Stomach smooth muscle (tissue), 2 donors: ENCODE results near the gene FHIT.

Source experiments
- H3K27ac ChIP-seq: one replicate; pipeline ENCODE4 v1.7.0; 2013; ENCODE audit warnings: mild to moderate bottlenecking, low read length, inconsistent platforms
- H3K27me3 ChIP-seq, 2 donors: one replicate each; pipeline ENCODE4 v1.7.0; 2013; ENCODE audit warnings: low read length in 2 of 2; ENCODE audit not compliant: insufficient read depth in 2 of 2, control insufficient read depth in 1 of 2
- H3K36me3 ChIP-seq, 2 donors: one replicate each; pipeline ENCODE4 v1.7.0; 2013; ENCODE audit warnings: low read length in 2 of 2; ENCODE audit not compliant: control insufficient read depth in 2 of 2, insufficient read depth in 2 of 2
- H3K4me1 ChIP-seq: one replicate; pipeline ENCODE4 v1.7.0; 2013; ENCODE audit warnings: low read length; ENCODE audit not compliant: control insufficient read depth, insufficient read depth
- H3K4me3 ChIP-seq, 2 donors: one replicate each; pipeline ENCODE4 v1.7.0; 2013; ENCODE audit warnings: low read length in 2 of 2
- H3K9ac ChIP-seq, 2 donors: one replicate each; pipeline ENCODE4 v1.7.0; 2013; ENCODE audit warnings: low read length in 2 of 2, mild to moderate bottlenecking in 1 of 2
- H3K9me3 ChIP-seq, 2 donors: one replicate each; pipeline ENCODE4 v1.7.0; 2013; ENCODE audit warnings: low read length in 2 of 2; ENCODE audit not compliant: control insufficient read depth in 2 of 2
- donor health status: healthy.
- donor health status: Pancreatic carcinoma.

FHIT gene

GRCh38 chr3:59873576-59874230 is 1377.5 kb downstream of the FHIT start:
- Histone ChIP-seq H3K9ac (no peak overlapping the region), H3K27me3 (no peaks in the 10 kb centered on the region), H3K9me3 (no peaks in the 10 kb centered on the region), H3K4me3 (no peak overlapping the region), H3K4me1 (no peaks in the 10 kb centered on the region), H3K27ac (no peak overlapping the region), H3K36me3 (no peaks in the 10 kb centered on the region)

GRCh38 chr3:59872128-59872527 is 1379.1 kb downstream of the FHIT start:
- Histone ChIP-seq H3K9me3 (no peaks in the 10 kb centered on the region), H3K27ac (no peak overlapping the region), H3K36me3 (no peaks in the 10 kb centered on the region), H3K9ac (no peak overlapping the region), H3K4me3 (no peak overlapping the region), H3K4me1 (no peaks in the 10 kb centered on the region), H3K27me3 (no peaks in the 10 kb centered on the region)

GRCh38 chr3:59867185-59868002 is 1383.9 kb downstream of the FHIT start:
- Histone ChIP-seq H3K27me3 (no peaks in the 10 kb centered on the region), H3K4me3 (no peak overlapping the region)

GRCh38 chr3:59866076-59866475 is 1385.2 kb downstream of the FHIT start:
- Histone ChIP-seq H3K9me3 (no peaks in the 10 kb centered on the region), H3K4me3 (no peak overlapping the region), H3K9ac (no peak overlapping the region), H3K36me3 (no peaks in the 10 kb centered on the region), H3K27me3 (no peaks in the 10 kb centered on the region), H3K4me1 (no peaks in the 10 kb centered on the region), H3K27ac (no peak overlapping the region)

More at GRCh38 chr3:59867185-59868002, 1383.9 kb downstream of the FHIT start:
- Histone ChIP-seq H3K4me1 (no peaks in the 10 kb centered on the region), H3K27ac (no peak overlapping the region), H3K9ac (no peak overlapping the region), H3K9me3 (no peaks in the 10 kb centered on the region), H3K36me3 (no peaks in the 10 kb centered on the region)

- no peaks in the 10 kb centered on the region for H3K9me3 ChIP-seq
- H3K4me1 ChIP-seq: no peaks in the 10 kb centered on the region
- no peaks in the 10 kb centered on the region for H3K27me3 ChIP-seq
Observed at GRCh38 chr3:59865351-59865750, 1385.9 kb downstream of the FHIT start.

GRCh38 chr3:59862686-59863085 is 1388.6 kb downstream of the FHIT start:
- no peaks in the 10 kb centered on the region for H3K27me3 ChIP-seq
- H3K27ac ChIP-seq: no peak overlapping the region
- H3K4me1 ChIP-seq: no peaks in the 10 kb centered on the region
- no peak overlapping the region for H3K4me3 ChIP-seq
- H3K9ac ChIP-seq: no peak overlapping the region
- H3K36me3 ChIP-seq: no peaks in the 10 kb centered on the region
- H3K9me3 ChIP-seq: no peaks in the 10 kb centered on the region

More at GRCh38 chr3:59865351-59865750, 1385.9 kb downstream of the FHIT start:
- H3K27ac ChIP-seq: no peak overlapping the region
- H3K9ac ChIP-seq: no peak overlapping the region
- H3K36me3 ChIP-seq: no peaks in the 10 kb centered on the region
- no peak overlapping the region for H3K4me3 ChIP-seq

- Histone ChIP-seq H3K27me3 (no peaks in the 10 kb centered on the region), H3K4me3 (no peak overlapping the region), H3K27ac (no peak overlapping the region), H3K4me1 (no peaks in the 10 kb centered on the region), H3K36me3 (no peaks in the 10 kb centered on the region), H3K9me3 (no peaks in the 10 kb centered on the region), H3K9ac (no peak overlapping the region)
Observed at GRCh38 chr3:59857589-59858346, 1393.5 kb downstream of the FHIT start.

- H3K27me3 ChIP-seq: no peaks in the 10 kb centered on the region
- H3K4me1 ChIP-seq: no peaks in the 10 kb centered on the region
- no peak overlapping the region for H3K27ac ChIP-seq
- H3K36me3 ChIP-seq: no peaks in the 10 kb centered on the region
- no peak overlapping the region for H3K9ac ChIP-seq
- H3K4me3 ChIP-seq: no peak overlapping the region
- no peaks in the 10 kb centered on the region for H3K9me3 ChIP-seq
Observed at GRCh38 chr3:59856934-59857460, 1394.3 kb downstream of the FHIT start.

GRCh38 chr3:59854061-59854709 is 1397.1 kb downstream of the FHIT start:
- no peak overlapping the region for H3K27ac ChIP-seq
- H3K4me1 ChIP-seq: no peaks in the 10 kb centered on the region
- no peaks in the 10 kb centered on the region for H3K9me3 ChIP-seq
- no peak overlapping the region for H3K9ac ChIP-seq
- no peaks in the 10 kb centered on the region for H3K27me3 ChIP-seq
- H3K4me3 ChIP-seq: no peak overlapping the region
- no peaks in the 10 kb centered on the region for H3K36me3 ChIP-seq

GRCh38 chr3:59850417-59850816 is 1400.8 kb downstream of the FHIT start:
- Histone ChIP-seq H3K27ac (no peak overlapping the region), H3K27me3 (no peaks in the 10 kb centered on the region), H3K4me3 (no peak overlapping the region), H3K36me3 (no peaks in the 10 kb centered on the region), H3K4me1 (no peaks in the 10 kb centered on the region), H3K9me3 (no peaks in the 10 kb centered on the region), H3K9ac (no peak overlapping the region)
